KMS-11 (cell line): Measurements from ENCODE around the gene TYRP1.

Experiments
- H2AFZ ChIP-seq: fragments of 200-600 bp; sonication (generic); 2 replicates; pipeline ENCODE4 v1.6.1; 2016; ENCODE audit warnings: antibody characterized with exemption, mixed run types, low read depth
- H3K27ac ChIP-seq: fragments of 200-600 bp; sonication (generic); 2 replicates; pipeline ENCODE4 v1.6.1; 2016; ENCODE audit warnings: mild to moderate bottlenecking, mixed run types
- H3K27me3 ChIP-seq: fragments of 200-600 bp; sonication (generic); 2 replicates; pipeline ENCODE4 v1.6.1; 2017; ENCODE audit warnings: mild to moderate bottlenecking, low read depth, mixed run types, moderate library complexity; ENCODE audit not compliant: insufficient read depth
- H3K36me3 ChIP-seq: fragments of 200-600 bp; sonication (generic); 2 replicates; pipeline ENCODE4 v1.6.1; 2017; ENCODE audit warnings: mild to moderate bottlenecking, mixed run types; ENCODE audit not compliant: insufficient read depth
- H3K4me1 ChIP-seq: fragments of 200-600 bp; sonication (generic); 2 replicates; pipeline ENCODE4 v1.6.1; 2016; ENCODE audit warnings: mild to moderate bottlenecking, low read depth, mixed run types; ENCODE audit not compliant: poor library complexity, severe bottlenecking
- H3K4me2 ChIP-seq: fragments of 200-600 bp; sonication (generic); 2 replicates; pipeline ENCODE4 v1.7.0; 2016; ENCODE audit warnings: mild to moderate bottlenecking, mixed run types
- H3K4me3 ChIP-seq: fragments of 200-600 bp; sonication (generic); IDR thresholded peaks from 2 replicates; pipeline ENCODE4 v1.6.1; 2017; ENCODE audit warnings: low read depth, low read length, mixed read lengths; ENCODE audit not compliant: insufficient read depth
- H3K79me2 ChIP-seq: fragments of 200-600 bp; sonication (generic); 2 replicates; pipeline ENCODE4 v1.6.1; 2016; ENCODE audit warnings: low read depth, mixed run types; ENCODE audit not compliant: insufficient read depth
- H3K9ac ChIP-seq: fragments of 200-600 bp; sonication (generic); 2 replicates; pipeline ENCODE4 v1.6.1; 2016; ENCODE audit warnings: mild to moderate bottlenecking, mixed run types
- H4K20me1 ChIP-seq: fragments of 200-600 bp; sonication (generic); 2 replicates; pipeline ENCODE4 v1.6.1; 2016; ENCODE audit warnings: mild to moderate bottlenecking, mixed run types; ENCODE audit not compliant: insufficient read depth
- TF ChIP-seq, protein P1 (sequence below): fragments of 200-600 bp; sonication (generic); conservative IDR thresholded peaks from 2 replicates; pipeline ENCODE4 v1.6.1; 2017; ENCODE audit warnings: low read depth, mild to moderate bottlenecking, antibody characterized with exemption, low read length, moderate library complexity, mixed read lengths

The TYRP1 gene

DNA sequence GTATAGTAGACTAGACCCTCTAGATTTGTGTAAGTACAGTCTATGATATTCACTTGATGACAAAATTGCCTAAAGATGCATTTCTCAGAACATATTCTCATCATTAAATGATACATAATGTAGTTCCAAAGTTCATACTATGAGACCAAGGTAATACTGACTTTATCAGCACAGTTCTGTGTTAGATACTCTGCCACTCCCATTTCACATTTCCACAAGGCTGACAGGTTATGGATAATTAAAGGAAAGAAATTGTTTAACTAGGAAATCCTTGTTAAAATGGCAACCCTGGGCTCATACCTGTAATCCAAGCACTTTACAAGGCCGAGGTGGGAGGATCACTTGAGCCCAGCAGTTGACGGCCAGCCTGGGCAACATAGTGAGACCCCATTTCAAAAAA lies 33.6 kb downstream of the TYRP1 start:
- H3K79me2 ChIP-seq: no peaks in the 10 kb centered on the region
- no peaks in the 10 kb centered on the region for H3K4me1 ChIP-seq
- no peak overlapping the region for H3K9ac ChIP-seq
- no peak overlapping the region for H2AFZ ChIP-seq
- H3K4me3 ChIP-seq: no peak overlapping the region
- no peaks in the 10 kb centered on the region for H3K36me3 ChIP-seq
- H3K27me3 ChIP-seq: no peaks in the 10 kb centered on the region
- no peaks in the 10 kb centered on the region for H4K20me1 ChIP-seq
- H3K27ac ChIP-seq: no peak overlapping the region
- TF ChIP-seq, protein P1, sequence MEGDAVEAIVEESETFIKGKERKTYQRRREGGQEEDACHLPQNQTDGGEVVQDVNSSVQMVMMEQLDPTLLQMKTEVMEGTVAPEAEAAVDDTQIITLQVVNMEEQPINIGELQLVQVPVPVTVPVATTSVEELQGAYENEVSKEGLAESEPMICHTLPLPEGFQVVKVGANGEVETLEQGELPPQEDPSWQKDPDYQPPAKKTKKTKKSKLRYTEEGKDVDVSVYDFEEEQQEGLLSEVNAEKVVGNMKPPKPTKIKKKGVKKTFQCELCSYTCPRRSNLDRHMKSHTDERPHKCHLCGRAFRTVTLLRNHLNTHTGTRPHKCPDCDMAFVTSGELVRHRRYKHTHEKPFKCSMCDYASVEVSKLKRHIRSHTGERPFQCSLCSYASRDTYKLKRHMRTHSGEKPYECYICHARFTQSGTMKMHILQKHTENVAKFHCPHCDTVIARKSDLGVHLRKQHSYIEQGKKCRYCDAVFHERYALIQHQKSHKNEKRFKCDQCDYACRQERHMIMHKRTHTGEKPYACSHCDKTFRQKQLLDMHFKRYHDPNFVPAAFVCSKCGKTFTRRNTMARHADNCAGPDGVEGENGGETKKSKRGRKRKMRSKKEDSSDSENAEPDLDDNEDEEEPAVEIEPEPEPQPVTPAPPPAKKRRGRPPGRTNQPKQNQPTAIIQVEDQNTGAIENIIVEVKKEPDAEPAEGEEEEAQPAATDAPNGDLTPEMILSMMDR: no peak
- H3K4me2 ChIP-seq: no peak overlapping the region

DNA sequence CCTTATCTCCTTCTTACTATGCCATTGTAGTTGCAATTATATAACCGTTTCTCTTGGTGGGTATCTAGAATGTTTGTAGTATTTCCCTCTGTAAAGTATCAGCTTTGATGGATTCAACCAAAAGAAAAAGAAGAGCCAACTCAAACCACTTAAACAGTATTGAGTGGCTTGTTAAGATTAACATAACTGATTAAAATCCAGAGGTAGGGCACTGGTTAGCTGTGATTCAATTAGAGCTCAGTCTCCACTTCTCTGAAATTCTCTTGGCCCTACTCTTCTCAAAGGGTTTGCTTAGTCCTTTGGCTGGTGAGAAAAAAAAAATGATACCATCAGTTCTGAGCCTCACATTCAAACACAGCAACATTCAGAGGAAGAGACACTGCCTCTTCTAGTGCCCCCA lies 37.0 kb downstream of the TYRP1 start:
- Histone ChIP-seq H4K20me1 (no peaks in the 10 kb centered on the region), H3K79me2 (no peaks in the 10 kb centered on the region), H3K27ac (no peak overlapping the region), H3K9ac (no peak overlapping the region), H3K36me3 (no peaks in the 10 kb centered on the region), H3K4me3 (no peak overlapping the region), H2AFZ (no peak overlapping the region), H3K4me1 (peaks cover 9% of the 10 kb centered on the region), H3K27me3 (no peaks in the 10 kb centered on the region), H3K4me2 (no peak overlapping the region)
- TF ChIP-seq, protein P1: no peak

DNA sequence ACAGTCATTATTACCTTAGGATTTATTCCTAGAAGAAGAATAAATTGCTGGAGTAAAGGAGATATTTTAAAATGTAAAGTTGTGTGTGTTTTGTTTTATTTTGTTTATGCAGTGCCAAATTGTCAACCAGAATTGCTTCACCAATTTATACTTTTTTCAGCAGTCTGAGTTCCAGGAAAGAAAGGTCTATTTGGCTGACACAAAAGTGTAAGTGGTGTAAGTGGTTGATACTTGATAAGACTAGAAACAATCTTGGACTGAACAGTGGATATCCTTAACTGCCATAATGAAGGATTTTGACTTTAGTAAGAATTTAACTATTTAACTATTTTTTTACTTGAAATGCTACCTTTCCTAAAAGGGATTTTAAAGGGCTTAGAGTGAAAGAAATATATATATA lies 37.7 kb downstream of the TYRP1 start:
- Histone ChIP-seq H4K20me1 (no peaks in the 10 kb centered on the region), H3K4me2 (no peak overlapping the region), H3K27ac (no peak overlapping the region), H3K79me2 (no peaks in the 10 kb centered on the region), H3K27me3 (no peaks in the 10 kb centered on the region), H3K9ac (no peak overlapping the region), H3K4me1 (peaks cover 16% of the 10 kb centered on the region), H3K36me3 (no peaks in the 10 kb centered on the region), H2AFZ (no peak overlapping the region), H3K4me3 (no peak overlapping the region)
- TF ChIP-seq, protein P1: no peak

DNA sequence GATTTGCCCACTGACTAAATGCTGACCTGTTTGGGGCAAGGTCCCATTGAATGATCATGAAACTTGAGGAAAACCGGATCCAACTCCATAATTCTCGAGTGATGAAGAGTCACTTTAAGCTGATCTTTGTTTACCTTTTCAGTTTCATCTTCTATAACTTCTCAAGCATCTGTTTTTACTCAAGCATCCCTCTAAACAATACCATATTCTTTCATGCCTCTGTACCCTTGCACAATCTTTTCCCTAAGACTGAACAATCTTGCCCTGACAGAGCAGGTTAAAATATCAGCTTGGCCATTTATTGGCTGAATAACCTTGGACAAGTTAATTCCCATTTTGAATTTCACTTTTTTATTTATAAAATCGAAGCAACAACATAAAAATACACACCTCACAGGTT lies 39.8 kb downstream of the TYRP1 start:
- no peaks in the 10 kb centered on the region for H3K79me2 ChIP-seq
- H3K9ac ChIP-seq: no peak overlapping the region
- TF ChIP-seq, protein P1: no peak
- no peaks in the 10 kb centered on the region for H3K36me3 ChIP-seq
- H3K4me1 ChIP-seq: peaks cover 36% of the 10 kb centered on the region
- no peak overlapping the region for H2AFZ ChIP-seq
- no peaks in the 10 kb centered on the region for H3K27me3 ChIP-seq
- no peak overlapping the region for H3K27ac ChIP-seq
- H3K4me3 ChIP-seq: no peak overlapping the region
- H4K20me1 ChIP-seq: no peaks in the 10 kb centered on the region
- H3K4me2 ChIP-seq: no peak overlapping the region
